ENCODE results near the gene CNOT3. TPM values are rescaled to one million over a fixed set of nuclear protein-coding genes. Genes with fewer than 3 reads are reported as not detected.

Gene CNOT3
- total RNA-seq, 4 donors from 2014 or later, result 16.8 to 39.4 (median 23.3) TPM

DNA sequence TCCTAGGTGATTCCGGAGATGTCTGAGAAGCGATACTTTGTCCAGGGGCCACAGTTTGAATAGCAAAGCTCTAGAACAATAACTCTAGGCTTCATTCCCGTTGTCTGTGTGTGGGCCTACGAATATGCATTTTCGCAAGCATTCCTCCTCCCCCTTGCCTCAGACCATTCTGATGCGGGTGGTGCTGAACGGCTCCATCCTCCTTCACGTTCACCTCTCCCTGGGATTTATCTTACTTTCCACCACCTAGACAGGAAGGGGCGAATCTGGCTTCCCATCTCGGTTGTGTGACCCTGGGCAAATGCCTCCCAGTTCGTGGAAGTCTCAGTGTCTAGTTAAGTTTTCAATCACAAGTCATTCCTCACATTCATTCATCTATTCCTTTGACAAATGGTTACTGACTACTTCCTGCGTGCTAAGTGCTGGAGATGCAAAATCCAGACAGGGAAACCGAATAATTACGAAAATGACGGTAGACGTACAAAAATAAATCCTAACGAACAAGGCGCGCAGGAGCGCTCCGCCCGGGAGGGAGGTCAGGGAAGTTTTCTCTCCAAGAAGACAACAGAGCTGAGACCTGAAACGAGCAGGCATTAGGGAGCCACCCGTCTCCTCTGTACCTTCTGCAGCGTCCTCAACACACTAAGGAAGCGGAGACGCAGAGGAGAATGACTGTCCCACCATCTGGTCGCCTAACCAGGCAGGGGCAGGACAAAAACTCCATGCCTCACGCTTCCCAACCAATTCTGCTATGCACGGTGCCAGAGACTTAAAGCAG lies 1.3 kb upstream of the CNOT3 start:
- TF ChIP-seq, protein P1, sequence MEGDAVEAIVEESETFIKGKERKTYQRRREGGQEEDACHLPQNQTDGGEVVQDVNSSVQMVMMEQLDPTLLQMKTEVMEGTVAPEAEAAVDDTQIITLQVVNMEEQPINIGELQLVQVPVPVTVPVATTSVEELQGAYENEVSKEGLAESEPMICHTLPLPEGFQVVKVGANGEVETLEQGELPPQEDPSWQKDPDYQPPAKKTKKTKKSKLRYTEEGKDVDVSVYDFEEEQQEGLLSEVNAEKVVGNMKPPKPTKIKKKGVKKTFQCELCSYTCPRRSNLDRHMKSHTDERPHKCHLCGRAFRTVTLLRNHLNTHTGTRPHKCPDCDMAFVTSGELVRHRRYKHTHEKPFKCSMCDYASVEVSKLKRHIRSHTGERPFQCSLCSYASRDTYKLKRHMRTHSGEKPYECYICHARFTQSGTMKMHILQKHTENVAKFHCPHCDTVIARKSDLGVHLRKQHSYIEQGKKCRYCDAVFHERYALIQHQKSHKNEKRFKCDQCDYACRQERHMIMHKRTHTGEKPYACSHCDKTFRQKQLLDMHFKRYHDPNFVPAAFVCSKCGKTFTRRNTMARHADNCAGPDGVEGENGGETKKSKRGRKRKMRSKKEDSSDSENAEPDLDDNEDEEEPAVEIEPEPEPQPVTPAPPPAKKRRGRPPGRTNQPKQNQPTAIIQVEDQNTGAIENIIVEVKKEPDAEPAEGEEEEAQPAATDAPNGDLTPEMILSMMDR (IDR thresholded peaks at IDR 0.05; ENCODE audit: low read depth), result no peak

DNA sequence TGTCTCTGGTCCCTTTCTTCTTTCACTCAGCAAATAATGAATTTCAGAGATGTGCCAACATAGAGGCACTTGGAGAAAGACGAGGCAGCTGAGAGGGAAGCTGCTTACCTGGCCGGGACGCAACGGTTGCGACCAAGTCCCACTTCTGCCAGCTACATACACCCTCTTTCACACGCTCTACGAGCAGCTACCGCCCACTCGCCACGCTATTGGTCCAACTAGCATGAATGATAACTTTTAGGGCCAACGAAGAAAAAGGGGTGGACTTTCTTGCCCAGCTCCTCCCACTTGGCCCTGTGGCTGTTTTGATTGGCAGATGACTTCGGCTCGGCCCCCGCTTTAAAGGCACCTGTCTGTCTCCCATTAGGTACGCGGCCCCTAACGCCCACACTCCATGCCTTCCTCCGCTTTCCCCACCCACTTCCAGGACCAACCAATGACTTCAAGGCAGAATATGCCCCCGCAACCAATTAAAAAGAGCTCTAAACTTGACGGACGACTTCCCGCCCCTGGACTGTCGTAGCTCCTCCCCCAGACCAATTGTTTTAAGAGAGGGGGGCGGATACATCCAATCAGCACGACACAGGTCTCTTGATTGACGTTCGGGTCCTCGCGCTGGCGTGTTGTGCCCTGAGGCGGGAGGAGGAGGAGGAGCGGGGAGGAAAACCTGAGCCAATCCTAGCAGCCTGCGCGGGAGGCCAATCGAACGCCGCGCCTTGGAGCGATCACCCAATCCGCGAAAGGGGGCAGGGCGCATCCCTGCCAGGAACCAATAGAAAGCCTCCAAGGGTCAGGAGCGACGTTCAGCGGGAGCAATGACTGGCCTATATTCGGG lies 481 bp upstream of the CNOT3 start:
- TF ChIP-seq, protein P1 (IDR thresholded peaks at IDR 0.05; ENCODE audit: low read depth), result no peak

DNA sequence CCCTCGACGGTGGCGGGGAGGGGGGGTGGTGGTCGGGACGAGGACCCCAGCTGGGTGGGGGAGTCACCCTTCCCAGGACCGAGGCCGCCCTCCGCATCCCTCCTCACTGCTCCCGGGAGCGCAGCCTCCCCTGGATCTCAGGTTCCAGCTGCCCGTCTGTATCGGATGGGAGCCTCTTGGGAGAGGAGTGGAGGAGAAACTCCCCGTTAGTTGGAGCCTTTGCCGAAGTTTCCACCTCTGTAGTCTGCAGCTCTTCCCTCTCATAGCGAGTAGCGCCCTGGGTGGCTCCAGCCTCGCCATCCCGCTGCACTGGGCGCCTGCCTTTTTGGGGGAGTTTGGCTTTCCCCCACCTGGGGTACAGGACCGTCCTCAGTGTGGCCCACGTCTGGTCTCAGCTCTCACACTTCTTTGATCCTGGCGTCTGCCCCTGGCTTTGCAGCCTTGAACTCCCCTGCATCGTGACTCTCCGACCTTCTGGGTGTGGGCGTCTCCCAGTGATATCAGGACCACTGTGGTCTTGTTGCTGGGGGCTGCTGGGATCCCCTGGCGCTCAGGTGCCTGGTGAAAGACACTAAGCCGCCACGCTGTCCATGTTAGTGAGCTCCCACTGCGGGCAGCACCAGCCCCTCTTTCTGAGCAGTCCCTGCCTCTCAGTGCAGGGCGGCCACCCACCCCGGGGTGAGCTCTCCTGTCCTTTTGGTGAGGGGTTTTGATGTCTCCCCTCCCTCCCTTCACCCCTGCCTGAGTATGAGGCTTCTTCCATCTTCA lies 1.1 kb downstream of the CNOT3 start:
- TF ChIP-seq, protein P1 (IDR thresholded peaks at IDR 0.05; ENCODE audit: low read depth), result no peak

DNA sequence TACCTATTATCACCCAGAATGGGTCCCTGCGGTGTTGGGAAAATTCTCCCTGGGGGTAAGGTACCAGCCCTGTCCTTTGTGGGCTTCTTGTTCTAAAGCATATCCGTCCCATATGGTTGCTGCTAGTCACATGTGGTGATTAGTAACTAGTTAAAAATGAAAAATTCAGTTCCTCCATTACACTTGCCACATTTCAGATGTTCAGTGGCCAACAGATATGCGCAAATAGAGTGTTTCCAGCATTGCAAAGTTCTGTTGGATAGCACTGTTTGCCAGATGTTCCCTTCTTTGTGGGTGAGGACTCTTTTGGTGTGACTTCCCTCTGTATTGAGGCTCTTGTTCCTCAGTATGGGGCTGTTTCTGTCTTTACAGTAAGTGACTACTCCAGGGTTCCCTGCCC lies 3.8 kb downstream of the CNOT3 start:
- TF ChIP-seq, protein P1 (IDR thresholded peaks at IDR 0.05; ENCODE audit: low read depth), result no peak

DNA sequence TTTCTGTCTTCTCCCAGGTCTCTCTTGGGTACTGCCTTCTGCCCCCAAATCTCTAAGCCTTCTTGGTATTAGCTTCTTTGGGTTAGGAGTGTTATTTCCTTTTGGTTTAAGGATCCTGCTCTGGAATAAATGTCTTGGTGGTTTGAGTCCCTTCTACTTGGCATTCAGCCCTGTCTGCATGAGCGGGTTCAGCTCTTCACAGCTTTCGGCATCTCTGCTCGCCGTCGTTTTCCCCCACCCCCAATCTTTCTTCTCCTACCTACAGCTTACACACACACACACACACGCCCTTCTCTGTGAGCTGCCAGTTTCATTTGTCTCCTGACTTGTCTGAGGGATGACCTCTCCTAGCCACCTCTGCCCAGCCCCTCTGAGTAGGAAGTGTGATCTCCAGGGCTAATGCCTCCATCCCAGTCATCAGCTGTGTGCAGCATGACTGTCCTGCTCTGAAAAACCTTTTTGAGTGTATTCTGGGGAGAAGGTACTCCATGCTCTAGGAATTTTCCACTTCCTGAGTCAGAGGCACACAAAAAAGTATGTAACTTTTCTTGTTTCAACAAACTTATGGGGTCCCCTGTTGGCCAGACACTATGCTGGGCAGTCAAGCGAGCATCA lies 4.7 kb downstream of the CNOT3 start:
- TF ChIP-seq, protein P1 (IDR thresholded peaks at IDR 0.05; ENCODE audit: low read depth), result no peak

DNA sequence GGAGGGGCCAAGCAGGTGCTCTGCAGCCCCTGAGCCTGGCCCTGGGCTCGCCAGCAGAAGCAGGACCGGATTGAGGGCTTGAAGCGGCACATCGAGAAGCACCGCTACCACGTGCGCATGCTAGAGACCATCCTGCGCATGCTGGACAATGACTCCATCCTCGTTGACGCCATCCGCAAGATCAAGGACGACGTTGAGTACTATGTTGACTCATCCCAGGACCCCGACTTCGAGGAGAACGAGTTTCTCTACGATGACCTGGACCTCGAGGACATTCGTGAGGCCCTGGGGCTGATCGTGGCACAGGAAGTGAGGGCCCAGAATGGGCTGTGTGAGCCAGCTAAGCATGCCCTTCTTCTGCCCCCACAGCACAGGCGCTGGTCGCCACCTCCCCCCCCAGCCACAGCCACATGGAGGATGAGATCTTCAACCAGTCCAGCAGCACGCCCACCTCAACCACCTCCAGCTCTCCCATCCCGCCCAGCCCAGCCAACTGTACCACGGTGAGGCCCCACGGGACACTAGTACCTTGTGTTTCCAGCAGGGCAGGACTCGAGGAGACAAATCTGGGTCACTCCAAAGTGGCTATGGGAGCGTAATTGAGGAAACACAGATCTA lies 8.1 kb downstream of the CNOT3 start:
- TF ChIP-seq, protein P1 (IDR thresholded peaks at IDR 0.05; ENCODE audit: low read depth), result no peak

All from subcutaneous adipose tissue (tissue), 4 donors.